Lower lobe of right lung (tissue), 2 donors: ENCODE results near the gene FUT8. TPM values are rescaled to one million over a fixed set of nuclear protein-coding genes. Genes with fewer than 3 reads are reported as not detected.
"Not testable (repeated sequence)": the region's sequence is repeated elsewhere in the genome, so short reads cannot be mapped to it uniquely, and the experiment has no call there.

Experiments used
- ATAC-seq, 2 donors: fragments of 200-7000 bp; cut with Tn5 transposase; one replicate each; pipeline ENCODE4 v1.9.1; 2020 to 2022; ENCODE audit warnings: mild to moderate bottlenecking in 2 of 2, moderate library complexity in 2 of 2
- DNase-seq: peaks from one replicate; pipeline ENCODE4 v3.0.0-alpha.2; 2020
- H3K27ac ChIP-seq: fragments of 200-600 bp; one replicate; pipeline ENCODE4 v1.8.0; 2022
- H3K27me3 ChIP-seq: fragments of 200-600 bp; one replicate; pipeline ENCODE4 v1.8.0; 2022; ENCODE audit warnings: low read depth
- H3K36me3 ChIP-seq: fragments of 200-600 bp; one replicate; pipeline ENCODE4 v1.8.0; 2022; ENCODE audit warnings: mild to moderate bottlenecking
- H3K4me1 ChIP-seq: fragments of 200-600 bp; one replicate; pipeline ENCODE4 v1.8.0; 2022
- H3K4me3 ChIP-seq: fragments of 200-600 bp; one replicate; pipeline ENCODE4 v1.8.0; 2022; ENCODE audit warnings: mild to moderate bottlenecking
- H3K9me3 ChIP-seq: fragments of 200-600 bp; one replicate; pipeline ENCODE4 v1.8.0; 2022
- CTCF ChIP-seq: fragments of 200-600 bp; IDR thresholded peaks from one replicate; pipeline ENCODE4 v1.8.0; 2022; ENCODE audit warnings: antibody characterized with exemption, mild to moderate bottlenecking
- intact Hi-C: fragments of 100-400 bp; cut with DNase I; formaldehyde crosslinking; loops from one replicate; pipeline ENCODE4 v1.11.0; 2022
- total RNA-seq: library from RNA; stranded (reverse); fragmentation: NEBNext Ultra II Directional; extraction: Animal tissue kit (Norgen Biotek cat#: 25700); gene quantifications from one replicate; pipeline ENCODE4 v1.2.1, GENCODE V29; 2021
- donor health status: DM: no; HTN: yes; CAD: no; lungs with severe emphysema.

FUT8 gene
- total RNA-seq, 1 donor from 2014 or later = 46.1 TPM

- intact Hi-C loops = no loop called here
- ATAC-seq (no peak), DNase-seq (no peak)
- no peak overlapping the region for H3K4me3 ChIP-seq
- peaks cover 14% of the 10 kb centered on the region for H3K9me3 ChIP-seq
- H3K27ac ChIP-seq = no peak overlapping the region
- H3K27me3 ChIP-seq = no peaks in the 10 kb centered on the region
- no peaks in the 10 kb centered on the region for H3K36me3 ChIP-seq
- no peak for TF ChIP-seq CTCF
- no peaks in the 10 kb centered on the region for H3K4me1 ChIP-seq
Measured at GRCh38 chr14:65703521-65703920, 291.0 kb downstream of the FUT8 start.

DNA sequence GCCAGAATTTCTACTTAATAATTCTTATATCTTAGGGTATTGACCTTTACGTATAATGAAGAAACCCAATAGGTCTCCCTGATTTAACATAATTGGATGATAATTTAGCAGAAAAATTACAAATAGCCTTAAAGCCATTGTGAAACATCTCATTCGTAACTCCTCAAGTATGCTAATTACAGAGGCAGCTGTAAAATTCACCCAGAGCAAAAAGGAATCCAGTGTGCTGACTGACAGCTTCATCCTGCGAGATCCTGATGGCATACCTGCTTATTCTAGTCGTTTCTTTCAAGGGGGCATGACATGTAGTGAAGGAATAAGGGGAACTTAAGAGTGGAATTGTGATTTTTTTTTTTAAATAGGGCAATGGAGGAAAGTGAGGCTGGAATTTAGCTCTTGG, 291.5 kb downstream of the FUT8 start:
- ATAC-seq (no peak), DNase-seq (no peak)
- Histone ChIP-seq H3K4me3 (no peak overlapping the region), H3K27ac (no peak overlapping the region), H3K4me1 (no peaks in the 10 kb centered on the region), H3K27me3 (no peaks in the 10 kb centered on the region), H3K9me3 (peaks cover 14% of the 10 kb centered on the region), H3K36me3 (no peaks in the 10 kb centered on the region)
- intact Hi-C loops = no loop called here
- TF ChIP-seq CTCF = no peak

- ATAC-seq (no peak), DNase-seq (no peak)
- intact Hi-C loops = no loop called here
- H3K9me3 ChIP-seq = peaks cover 14% of the 10 kb centered on the region
- no peak overlapping the region for H3K4me3 ChIP-seq
- H3K4me1 ChIP-seq = no peaks in the 10 kb centered on the region
- H3K36me3 ChIP-seq = no peaks in the 10 kb centered on the region
- H3K27ac ChIP-seq = no peak overlapping the region
- TF ChIP-seq CTCF = no peak
- H3K27me3 ChIP-seq = no peaks in the 10 kb centered on the region
Measured at GRCh38 chr14:65704437-65704836, 291.9 kb downstream of the FUT8 start.

GRCh38 chr14:65704850-65705249, 292.3 kb downstream of the FUT8 start:
- Histone ChIP-seq H3K36me3 (no peaks in the 10 kb centered on the region), H3K27me3 (no peaks in the 10 kb centered on the region), H3K4me1 (no peaks in the 10 kb centered on the region), H3K4me3 (no peak overlapping the region), H3K27ac (no peak overlapping the region), H3K9me3 (peaks cover 14% of the 10 kb centered on the region)
- intact Hi-C loops = no loop called here
- DNase-seq (no peak), ATAC-seq (no peak)
- TF ChIP-seq CTCF = no peak

DNA sequence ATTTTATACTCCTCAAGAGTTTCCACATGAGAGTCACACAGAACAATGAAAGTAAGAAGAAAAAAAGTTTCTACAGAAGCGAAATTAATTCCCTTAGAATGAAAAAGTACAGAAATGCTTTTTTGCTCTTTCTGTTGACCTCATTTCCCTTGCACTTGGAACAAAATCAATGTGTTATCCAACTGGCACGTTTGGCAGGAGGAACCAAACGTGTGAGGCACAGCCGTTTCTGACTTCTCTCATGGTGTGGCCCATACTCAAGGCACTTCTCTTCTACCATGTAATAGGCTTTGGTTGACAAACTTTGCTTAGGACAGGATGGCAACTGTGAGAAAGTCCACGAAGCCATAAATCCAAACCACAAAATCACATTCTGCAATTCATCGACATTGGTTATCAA, 297.0 kb downstream of the FUT8 start:
- no peak for ATAC-seq

GRCh38 chr14:65716813-65717212, 304.3 kb downstream of the FUT8 start:
- intact Hi-C loops, H3K4me3 ChIP-seq, H3K27me3 ChIP-seq, H3K4me1 ChIP-seq, DNase-seq, H3K27ac ChIP-seq, H3K36me3 ChIP-seq, ATAC-seq: not testable (repeated sequence)
- peaks cover 18% of the 10 kb centered on the region for H3K9me3 ChIP-seq

More for the DNA sequence above, 297.0 kb downstream of the FUT8 start:
- no peak overlapping the region for H3K27ac ChIP-seq
- H3K27me3 ChIP-seq = no peaks in the 10 kb centered on the region
- peaks cover 24% of the 10 kb centered on the region for H3K9me3 ChIP-seq
- H3K36me3 ChIP-seq = no peaks in the 10 kb centered on the region
- H3K4me1 ChIP-seq = no peaks in the 10 kb centered on the region
- no peak overlapping the region for H3K4me3 ChIP-seq
- intact Hi-C loops = no loop called here
- TF ChIP-seq CTCF = no peak
- DNase-seq = no peak

DNA sequence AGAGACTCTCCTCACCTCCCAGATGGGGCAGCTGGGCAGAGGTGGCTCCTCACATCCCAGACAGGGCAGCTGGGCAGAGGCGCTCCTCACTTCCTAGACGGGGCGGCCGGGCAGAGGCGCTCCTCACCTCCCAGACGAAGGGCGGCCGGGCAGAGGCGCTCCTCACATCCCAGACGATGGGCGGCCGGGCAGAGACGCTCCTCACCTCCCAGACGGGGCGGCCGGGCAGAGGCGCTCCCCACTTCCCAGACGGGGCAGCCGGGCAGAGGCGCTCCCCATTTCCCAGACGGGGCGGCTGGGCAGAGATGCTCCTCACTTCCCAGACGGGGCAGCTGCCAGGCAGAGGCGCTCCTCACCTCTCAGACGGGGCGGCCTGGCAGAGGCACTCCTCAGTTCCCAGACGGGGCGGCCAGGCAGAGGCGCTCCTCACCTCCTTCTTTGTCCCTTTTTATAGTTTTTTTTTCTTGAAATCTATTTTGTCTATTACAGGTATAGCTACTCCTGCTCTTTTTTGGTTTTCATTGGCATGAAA, 304.9 kb downstream of the FUT8 start:
- H3K9me3 ChIP-seq = peaks cover 18% of the 10 kb centered on the region
- ATAC-seq, H3K4me1 ChIP-seq, DNase-seq, H3K27me3 ChIP-seq, H3K4me3 ChIP-seq, H3K36me3 ChIP-seq, intact Hi-C loops, H3K27ac ChIP-seq: not testable (repeated sequence)
